ENCODE data around the gene GPR62. TPM values are rescaled to one million over a fixed set of nuclear protein-coding genes. Genes with fewer than 3 reads are reported as not detected.

GPR62 gene, protein sequence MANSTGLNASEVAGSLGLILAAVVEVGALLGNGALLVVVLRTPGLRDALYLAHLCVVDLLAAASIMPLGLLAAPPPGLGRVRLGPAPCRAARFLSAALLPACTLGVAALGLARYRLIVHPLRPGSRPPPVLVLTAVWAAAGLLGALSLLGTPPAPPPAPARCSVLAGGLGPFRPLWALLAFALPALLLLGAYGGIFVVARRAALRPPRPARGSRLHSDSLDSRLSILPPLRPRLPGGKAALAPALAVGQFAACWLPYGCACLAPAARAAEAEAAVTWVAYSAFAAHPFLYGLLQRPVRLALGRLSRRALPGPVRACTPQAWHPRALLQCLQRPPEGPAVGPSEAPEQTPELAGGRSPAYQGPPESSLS
- under 0.01 TPM in 1 of 2 replicates, not detected in the other for total RNA-seq

DNA sequence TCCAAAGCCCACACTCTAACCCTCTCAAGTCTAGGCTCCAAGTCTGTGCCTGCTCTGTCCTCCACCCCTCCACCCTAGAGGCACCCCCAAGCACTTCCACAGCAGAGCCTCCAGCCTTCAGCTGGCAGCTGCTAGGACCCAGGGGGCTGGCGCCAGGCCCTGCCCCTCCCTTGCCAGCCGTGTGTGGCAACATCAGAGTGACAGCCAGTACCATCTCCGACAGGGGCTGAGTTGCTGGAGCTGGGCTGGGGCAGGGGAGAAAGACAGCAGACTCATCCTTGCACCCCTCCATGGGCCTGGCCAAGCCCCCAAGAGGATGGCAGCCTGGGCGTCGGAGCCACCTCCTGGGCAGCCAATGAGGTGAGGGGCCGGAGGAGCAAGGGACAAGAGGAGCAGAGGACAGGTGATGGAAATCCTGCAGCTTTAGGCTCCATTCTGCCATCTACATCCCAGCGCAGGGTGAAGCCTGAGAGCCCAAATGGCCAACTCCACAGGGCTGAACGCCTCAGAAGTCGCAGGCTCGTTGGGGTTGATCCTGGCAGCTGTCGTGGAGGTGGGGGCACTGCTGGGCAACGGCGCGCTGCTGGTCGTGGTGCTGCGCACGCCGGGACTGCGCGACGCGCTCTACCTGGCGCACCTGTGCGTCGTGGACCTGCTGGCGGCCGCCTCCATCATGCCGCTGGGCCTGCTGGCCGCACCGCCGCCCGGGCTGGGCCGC, at the start of gene GPR62:
GPR62 (plus strand) TSS at position 207 of the 718 bp plus-strand sequence; CDS start at position 479, 272 bp downstream.

DNA sequence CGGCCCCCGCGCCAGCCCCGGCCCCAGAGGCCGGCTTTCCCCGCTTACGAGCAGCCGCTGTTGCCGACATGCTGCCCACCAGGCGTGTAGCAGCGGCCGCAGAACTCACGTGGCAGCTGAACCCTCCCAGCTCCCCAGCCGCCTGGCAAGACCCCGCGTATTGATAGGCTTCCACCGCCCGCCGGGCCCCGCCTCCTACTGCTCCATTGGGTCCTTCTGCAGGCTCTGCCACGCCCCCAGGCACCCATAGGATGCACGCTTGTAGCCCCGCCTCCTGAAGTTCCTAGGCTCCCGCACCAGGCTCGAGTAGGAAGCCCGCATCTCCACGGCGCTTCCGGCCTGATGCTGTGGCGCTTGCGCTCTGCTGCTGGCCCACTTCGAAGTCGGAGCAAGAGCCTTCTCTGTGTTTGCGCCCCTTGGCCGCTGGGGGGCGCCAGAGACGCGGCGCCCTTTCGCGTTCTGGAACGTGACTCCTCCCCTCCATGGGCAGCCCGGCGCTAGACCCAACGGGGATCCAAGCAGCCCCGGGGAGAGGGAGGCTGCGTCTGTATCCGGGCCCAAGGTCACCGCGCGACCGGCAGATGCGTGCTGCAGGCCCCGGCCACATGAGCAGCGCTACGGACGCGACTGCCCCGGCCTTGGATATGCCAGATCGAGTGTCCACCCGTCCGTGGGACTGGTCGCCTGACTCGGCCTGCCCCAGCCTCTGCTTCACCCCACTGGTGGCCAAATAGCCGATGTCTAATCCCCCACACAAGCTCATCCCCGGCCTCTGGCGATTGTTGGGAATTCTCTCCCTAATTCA, 13.2 kb upstream of the GPR62 start, which contains the start of the genes PARP3 and RRP9:
PARP3 (plus strand) TSS at position 566 of the 805 bp plus-strand sequence. CDS start 993 bp downstream, outside the sequence.
RRP9 (minus strand) TSS at position 107 of the 805 bp plus-strand sequence; CDS start at position 70, 37 bp downstream.

GRCh38 chr3:51967384-51968169, 12.4 kb downstream of the GPR62 start, which contains the start of gene PCBP4:
Gene PCBP4, minus strand, starts transcription at chr3:51967454. Its CDS starts 6,214 bp downstream, at chr3:51961240.

DNA sequence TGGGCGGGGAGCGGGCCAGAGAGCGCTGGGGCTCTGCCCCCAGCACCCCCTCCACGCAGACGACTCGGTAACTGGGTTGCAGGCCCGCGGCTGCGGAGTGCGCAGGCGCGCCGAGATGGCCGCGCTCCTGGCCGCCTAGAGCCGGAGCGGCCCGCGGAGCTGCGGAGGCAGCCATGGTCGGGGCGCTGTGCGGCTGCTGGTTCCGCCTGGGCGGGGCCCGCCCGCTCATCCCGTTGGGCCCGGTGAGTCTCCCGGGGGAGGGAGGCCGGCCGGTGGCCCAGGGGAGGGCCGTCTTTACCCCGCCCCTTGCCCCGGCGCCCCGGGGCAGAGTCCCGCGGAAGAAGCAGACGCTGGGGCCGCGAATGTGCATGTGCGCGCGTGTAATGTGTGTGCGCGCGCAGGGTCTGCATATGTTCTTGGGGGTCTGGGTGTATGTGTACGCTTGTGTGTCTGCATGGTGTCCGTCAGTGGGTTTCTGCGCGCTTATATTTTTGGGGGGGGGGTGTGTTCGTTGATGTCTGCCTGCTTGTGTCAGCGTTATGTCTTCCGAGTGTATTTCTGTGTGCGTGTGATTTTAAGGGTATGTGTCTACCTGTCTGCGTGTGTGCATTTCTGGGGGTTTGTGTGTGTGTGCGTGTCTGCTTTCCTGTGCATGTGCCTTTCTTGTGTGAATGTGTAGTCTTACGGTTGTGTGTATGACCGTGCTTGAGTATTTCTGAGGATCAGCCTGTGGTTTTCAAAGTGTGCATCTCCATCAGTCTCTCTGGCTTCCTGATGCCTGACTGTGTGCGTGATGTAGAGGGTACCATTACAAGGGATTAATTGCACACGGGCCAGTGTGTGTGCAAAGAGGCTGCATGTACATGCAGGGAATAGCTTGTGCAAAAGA, 20.0 kb downstream of the GPR62 start, which contains the start of gene ABHD14A:
ABHD14A (plus strand) TSS at position 102 of the 889 bp plus-strand sequence; CDS start at position 174, 72 bp downstream.

DNA sequence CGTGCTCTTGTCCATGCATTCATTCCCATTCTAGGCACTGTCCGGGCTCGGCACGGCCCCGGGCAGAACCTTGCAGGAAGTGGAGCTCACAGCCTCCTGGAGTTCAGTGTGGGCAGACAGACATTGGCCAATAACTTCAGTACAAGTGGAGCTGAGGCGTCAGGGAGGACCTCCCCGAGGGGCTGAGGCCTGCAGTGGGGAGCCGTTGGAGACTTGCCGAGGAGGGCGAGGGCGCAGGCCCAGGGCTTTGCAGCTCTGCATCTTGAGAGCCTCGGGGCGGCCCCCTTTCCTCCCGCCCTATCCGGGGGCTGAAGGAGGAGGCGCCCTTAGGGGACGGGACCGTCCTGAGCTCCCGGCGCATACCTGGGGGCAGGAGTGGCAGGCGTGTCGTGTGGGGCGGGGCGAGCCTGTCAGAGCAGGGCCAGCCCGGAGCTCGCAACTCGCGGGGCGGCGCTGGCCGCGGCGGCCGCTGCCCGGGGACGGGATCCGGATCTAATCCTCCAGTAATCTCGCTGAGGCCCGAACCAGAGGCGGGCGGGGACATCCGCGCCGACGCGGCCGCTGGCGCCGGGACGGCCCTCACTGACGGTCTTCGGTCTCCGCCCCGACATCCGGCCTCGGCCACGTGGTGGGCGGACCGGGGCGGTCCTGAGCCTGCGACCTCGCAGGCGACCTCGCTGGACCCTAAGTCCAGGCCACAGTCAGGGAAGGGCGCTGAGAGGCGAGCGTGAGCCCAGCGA, 27.8 kb downstream of the GPR62 start, which contains the start of gene ACY1:
ACY1 (plus strand) TSS at position 698 of the 740 bp plus-strand sequence. CDS start 530 bp downstream, outside the sequence.

DNA sequence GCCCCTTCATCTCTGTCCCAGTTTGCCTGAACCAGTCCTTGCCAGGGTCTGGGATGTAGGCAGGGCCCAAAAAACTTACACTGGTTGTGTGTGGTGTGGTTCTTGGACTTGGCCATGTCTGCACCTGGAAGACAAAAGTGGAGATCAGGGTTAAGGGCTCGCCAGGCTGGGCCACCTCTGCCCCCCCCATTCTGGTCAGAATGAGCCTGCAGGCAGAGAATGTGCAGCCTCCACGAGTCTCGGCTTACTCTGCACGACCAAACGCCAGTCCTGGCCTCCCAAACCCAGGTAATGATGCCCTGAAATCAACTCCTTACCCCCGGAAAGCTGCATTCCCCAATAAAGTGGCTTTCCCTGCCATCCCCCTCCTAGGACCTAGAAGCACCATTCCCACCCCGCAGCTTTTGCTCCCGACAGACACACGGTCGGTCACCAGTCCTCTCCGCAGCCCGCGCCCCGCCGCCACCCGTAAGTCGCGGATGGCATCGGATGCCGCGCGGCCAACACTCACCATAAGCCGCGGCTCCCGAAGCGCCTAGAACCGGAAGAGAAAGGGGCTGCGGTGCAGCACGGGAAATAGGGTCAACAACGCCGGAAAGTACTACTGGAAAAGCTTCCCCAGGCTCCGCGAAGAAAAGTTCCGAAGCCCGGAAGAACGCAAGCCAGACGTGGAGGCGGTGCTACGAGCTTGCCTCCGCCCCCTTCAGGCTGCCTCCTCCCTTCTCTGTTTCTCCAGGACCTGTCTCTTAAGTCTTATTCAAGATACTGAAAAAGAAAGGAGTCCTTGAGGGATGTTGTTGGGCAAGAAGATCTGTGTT, 40.4 kb downstream of the GPR62 start, which contains the start of gene RPL29:
RPL29 (minus strand) TSS at position 550 of the 818 bp plus-strand sequence; CDS start at position 116, 434 bp downstream.

Other genes with a start within 250 kb of the GPR62 start
- gene GRM2, start 248.3 kb upstream of the GPR62 start, total RNA-seq: not detected in 2 replicates
- gene IQCF6, start 176.1 kb upstream of the GPR62 start, total RNA-seq: not detected in 2 replicates
- not detected in 2 replicates for gene IQCF2, start 93.8 kb upstream of the GPR62 start, total RNA-seq
- gene IQCF5, start 79.8 kb upstream of the GPR62 start, total RNA-seq: not detected in 2 replicates
- not detected in 2 replicates for gene IQCF1, start 52.0 kb upstream of the GPR62 start, total RNA-seq
- gene RRP9, start 13.5 kb upstream of the GPR62 start, total RNA-seq: 35.4 and 48.5 TPM in 2 replicates
- gene PARP3, start 13.0 kb upstream of the GPR62 start, total RNA-seq: 7.1 and 7.8 TPM in 2 replicates
- 20.1 and 26.0 TPM in 2 replicates for gene PCBP4, start 12.1 kb downstream of the GPR62 start, total RNA-seq
- gene ABHD14B, start 18.7 kb downstream of the GPR62 start, total RNA-seq: 10.1 and 11.6 TPM in 2 replicates
- gene ABHD14A, start 19.7 kb downstream of the GPR62 start, total RNA-seq: 5.5 and 7.9 TPM in 2 replicates
- gene ACY1, start 28.2 kb downstream of the GPR62 start, total RNA-seq: 15.6 and 19.8 TPM in 2 replicates
- 1,157 and 1,199 TPM in 2 replicates for gene RPL29, start 40.5 kb downstream of the GPR62 start, total RNA-seq
- 9.6 and 10.4 TPM in 2 replicates for gene DUSP7, start 101.2 kb downstream of the GPR62 start, total RNA-seq
- 9.1 and 11.4 TPM in 2 replicates for gene POC1A, start 199.0 kb downstream of the GPR62 start, total RNA-seq
- 45.1 and 47.1 TPM in 2 replicates for gene ALAS1, start 242.8 kb downstream of the GPR62 start, total RNA-seq

Data from epithelial cell of umbilical artery (primary cell).